ENCODE measurements around the gene SETD1A.

DNA sequence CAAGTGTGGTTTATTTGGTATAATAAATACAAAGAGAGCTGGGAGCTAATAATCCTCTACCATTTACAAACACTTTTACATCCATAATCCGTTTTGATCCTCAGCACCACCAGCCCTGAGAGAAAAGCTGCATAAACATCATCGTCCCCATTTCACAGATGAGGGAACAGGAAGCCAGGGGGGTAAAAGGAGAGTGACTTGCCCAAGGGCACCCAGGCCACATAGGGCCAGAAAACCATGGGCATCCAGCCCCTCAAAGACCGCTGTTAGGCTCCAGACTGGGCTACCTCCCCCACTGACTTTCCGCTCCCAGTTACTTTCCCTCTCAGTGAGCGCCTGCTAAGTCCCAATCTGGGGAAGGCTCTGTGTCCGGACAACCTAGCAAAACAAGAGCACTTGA is 46.2 kb downstream of the SETD1A start:
- no peak for TF ChIP-seq TAF1 (IDR thresholded peaks at IDR 0.05; ENCODE audit: low read depth, low read length)
- TF ChIP-seq CREB1 (IDR thresholded peaks at IDR 0.05): no peak

Data from H1 (cell line).